ENCODE data around the gene INPP5A. TPM values are rescaled to one million over a fixed set of nuclear protein-coding genes. Genes with fewer than 3 reads are reported as not detected.

INPP5A gene
- total RNA-seq, 4 donors from 2014 or later: 16.9 to 58.2 (median 29.5) TPM

DNA sequence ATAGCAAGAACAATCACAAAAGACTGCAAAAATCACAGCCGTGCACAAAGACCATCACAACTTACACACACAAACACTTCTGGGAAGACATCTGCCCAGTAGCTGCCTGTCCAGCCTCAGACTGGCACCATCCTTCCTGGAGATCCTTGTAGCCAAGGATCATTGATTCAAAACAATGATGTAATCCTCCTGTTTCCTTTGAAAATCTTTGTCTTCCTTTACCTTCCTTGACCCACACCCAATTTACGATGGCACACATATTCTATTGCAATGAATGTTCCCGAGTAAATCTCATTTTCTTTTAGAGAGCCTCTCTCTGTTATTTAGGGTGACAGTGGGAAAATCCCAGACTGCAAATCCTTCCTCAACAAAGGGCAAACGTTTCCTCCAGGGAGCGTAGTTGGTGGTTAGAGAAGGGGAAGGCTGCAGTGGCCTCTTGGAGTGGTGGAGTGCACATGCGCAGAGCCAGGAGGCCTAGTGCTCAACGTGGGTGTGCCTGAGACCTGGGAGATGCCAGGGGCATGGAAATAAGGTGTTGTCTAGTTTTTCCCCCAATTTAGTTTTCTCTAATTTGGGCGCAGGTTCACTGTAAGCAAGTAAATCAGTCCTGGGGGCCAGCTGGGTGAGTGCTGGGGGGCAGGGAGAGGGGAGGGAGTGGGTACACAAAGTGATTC lies 3.1 kb upstream of the INPP5A start:
- 64 to 79% methylated on average over 7 to 8 of the region's 8 CpGs for WGBS, 2 donors
- Histone ChIP-seq H3K27ac (no peak overlapping the region), H3K4me3 (no peak overlapping the region), H3K36me3 (no peaks in the 10 kb centered on the region), H3K27me3 (peaks cover 0 to under 1% (median 0%) of the 10 kb centered on the region in 4 donors), H3K4me1 (peaks cover 21 to 34% (median 23%) of the 10 kb centered on the region in 3 donors), H3K9me3 (no peaks in the 10 kb centered on the region)
- intact Hi-C loops (cut with DNase I): loop anchor here (5.0 to 10.0 kb wide), 2 partner anchors 77 to 100 kb away; no protein-coding TSS in a partner anchor
- TF ChIP-seq, protein P1, sequence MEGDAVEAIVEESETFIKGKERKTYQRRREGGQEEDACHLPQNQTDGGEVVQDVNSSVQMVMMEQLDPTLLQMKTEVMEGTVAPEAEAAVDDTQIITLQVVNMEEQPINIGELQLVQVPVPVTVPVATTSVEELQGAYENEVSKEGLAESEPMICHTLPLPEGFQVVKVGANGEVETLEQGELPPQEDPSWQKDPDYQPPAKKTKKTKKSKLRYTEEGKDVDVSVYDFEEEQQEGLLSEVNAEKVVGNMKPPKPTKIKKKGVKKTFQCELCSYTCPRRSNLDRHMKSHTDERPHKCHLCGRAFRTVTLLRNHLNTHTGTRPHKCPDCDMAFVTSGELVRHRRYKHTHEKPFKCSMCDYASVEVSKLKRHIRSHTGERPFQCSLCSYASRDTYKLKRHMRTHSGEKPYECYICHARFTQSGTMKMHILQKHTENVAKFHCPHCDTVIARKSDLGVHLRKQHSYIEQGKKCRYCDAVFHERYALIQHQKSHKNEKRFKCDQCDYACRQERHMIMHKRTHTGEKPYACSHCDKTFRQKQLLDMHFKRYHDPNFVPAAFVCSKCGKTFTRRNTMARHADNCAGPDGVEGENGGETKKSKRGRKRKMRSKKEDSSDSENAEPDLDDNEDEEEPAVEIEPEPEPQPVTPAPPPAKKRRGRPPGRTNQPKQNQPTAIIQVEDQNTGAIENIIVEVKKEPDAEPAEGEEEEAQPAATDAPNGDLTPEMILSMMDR (IDR thresholded peaks at IDR 0.05): no peak
- TF ChIP-seq POLR2A (IDR thresholded peaks at IDR 0.05): no peak
- no peak for DNase-seq

DNA sequence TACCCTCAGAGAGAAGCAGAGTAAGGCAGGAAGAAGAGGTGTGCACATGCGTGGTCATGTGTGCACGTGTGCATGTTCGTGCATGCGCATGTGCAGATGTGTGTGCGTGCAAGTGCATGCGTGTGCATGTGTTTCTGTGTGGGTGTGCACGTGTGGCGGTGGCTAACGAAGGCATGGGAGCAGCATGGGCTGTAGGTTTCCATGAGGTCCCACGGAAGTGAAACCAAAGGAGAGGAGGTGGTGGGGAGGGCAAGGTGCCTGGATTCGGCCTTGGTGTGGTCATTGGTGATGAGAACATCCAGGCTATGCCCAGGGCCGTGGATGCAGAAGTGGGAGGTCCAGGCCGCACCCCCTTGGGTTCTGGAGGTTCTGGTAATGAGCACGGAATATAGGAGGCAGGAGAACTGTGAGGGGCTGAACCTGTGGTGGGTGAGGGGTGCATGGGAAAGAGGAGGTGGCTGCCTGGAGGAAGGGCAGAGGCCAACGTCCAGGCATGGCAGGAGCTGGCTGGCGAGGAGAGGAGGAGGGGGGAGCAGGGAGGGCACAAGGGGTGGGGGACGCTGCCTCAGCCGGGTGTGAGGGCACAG lies 2.4 kb upstream of the INPP5A start:
- WGBS, 2 donors: 84 to 89% methylated on average over 18 of the region's 18 CpGs
- DNase-seq: no peak
- H3K27ac ChIP-seq: no peak overlapping the region
- no peak overlapping the region for H3K4me3 ChIP-seq
- intact Hi-C loops (cut with DNase I): loop anchor here (5.0 to 10.0 kb wide), 2 partner anchors 78 to 100 kb away; no protein-coding TSS in a partner anchor
- H3K4me1 ChIP-seq: peaks cover 26 to 40% (median 28%) of the 10 kb centered on the region in 3 donors
- H3K9me3 ChIP-seq: no peaks in the 10 kb centered on the region
- no peaks in the 10 kb centered on the region for H3K27me3 ChIP-seq
- no peaks in the 10 kb centered on the region for H3K36me3 ChIP-seq
- TF ChIP-seq POLR2A (IDR thresholded peaks at IDR 0.05): no peak
- TF ChIP-seq, protein P1 (IDR thresholded peaks at IDR 0.05): no peak

GRCh38 chr10:132536241-132536876 lies 1.2 kb upstream of the INPP5A start:
- peak overlapping the region; percentile 81 to 95 (median 86) for H3K27ac ChIP-seq
- peaks cover 37 to 52% (median 38%) of the 10 kb centered on the region in 3 donors for H3K4me1 ChIP-seq
- 7 to 69% methylated on average over 7 to 11 of the region's 21 CpGs for WGBS, 2 donors
- H3K9me3 ChIP-seq: no peaks in the 10 kb centered on the region
- H3K4me3 ChIP-seq: peak overlapping the region; percentile 56 to 88 (median 68)
- H3K27me3 ChIP-seq: no peaks in the 10 kb centered on the region
- TF ChIP-seq POLR2A (IDR thresholded peaks at IDR 0.05): no peak
- TF ChIP-seq, protein P1 (IDR thresholded peaks at IDR 0.05): no peak
- intact Hi-C loops (cut with DNase I): loop anchor here (5.0 to 10.0 kb wide), 2 partner anchors 79 to 98 kb away; no protein-coding TSS in a partner anchor
- no peaks in the 10 kb centered on the region for H3K36me3 ChIP-seq
- DNase-seq: no peak

- Histone ChIP-seq H3K27ac (peak overlapping the region; percentile 81 to 95 (median 86)), H3K4me3 (peak overlapping the region; percentile 56 to 88 (median 68)), H3K27me3 (no peaks in the 10 kb centered on the region), H3K9me3 (no peaks in the 10 kb centered on the region), H3K4me1 (peaks cover 37 to 60% (median 43%) of the 10 kb centered on the region in 3 donors), H3K36me3 (no peaks in the 10 kb centered on the region)
- peak in 3 of 4 donors; percentile 51 to 78 (median 58) for TF ChIP-seq POLR2A (IDR thresholded peaks at IDR 0.05)
- TF ChIP-seq, protein P1 (IDR thresholded peaks at IDR 0.05): peak in 4 of 6 experiments; percentile 27 to 57 (median 42)
- intact Hi-C loops (cut with DNase I): loop anchor here (5.0 to 10.0 kb wide), 2 partner anchors 80 to 98 kb away; no protein-coding TSS in a partner anchor
- 0% methylated on average over 2 of the region's 102 CpGs; no CpG with 5 or more reads in 1 of the 2 donors for WGBS, 2 donors
- DNase-seq: peak; percentile 99
These were observed 507 bp upstream of the INPP5A start for GRCh38 chr10:132536877-132537683.
